Renal pelvis (tissue), 4 donors: ENCODE data around the gene SAT1. TPM values are rescaled to one million over a fixed set of nuclear protein-coding genes. Genes with fewer than 3 reads are reported as not detected.

Source experiments
- DNase-seq: peaks from one replicate; pipeline ENCODE4 v3.0.0-alpha.2; 2013
- polyA plus RNA-seq, 3 donors: library from polyadenylated mRNA; unstranded; fragments of 120-200 nt; gene quantifications; one replicate each; pipeline ENCODE4 v1.2.1, GENCODE V29; 2013; ENCODE audit not compliant: insufficient read length in 3 of 3

The SAT1 gene
- polyA plus RNA-seq, 3 donors, result 205 to 274 (median 210) TPM

DNA sequence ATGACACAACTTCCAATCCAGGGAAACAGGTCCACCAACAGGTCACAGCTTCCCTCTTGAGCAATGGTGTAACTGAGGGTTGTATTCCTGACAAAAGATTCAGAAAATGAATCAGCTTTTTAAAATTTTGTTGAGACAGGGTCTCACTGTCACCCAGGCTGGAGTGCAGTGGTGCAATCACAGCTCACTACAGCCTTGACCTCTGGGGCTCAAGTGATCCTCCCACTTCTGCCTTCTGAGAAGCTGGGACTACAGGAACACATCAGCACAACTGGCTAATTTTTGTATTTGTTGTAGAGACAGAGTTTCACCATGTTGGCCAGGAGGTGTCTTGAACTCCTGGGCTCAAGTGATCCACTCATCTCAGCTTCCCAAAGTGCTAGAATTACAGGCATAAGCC, 43.7 kb downstream of the SAT1 start:
- DNase-seq, result no peak

- no peak for DNase-seq
These were observed 45.9 kb downstream of the SAT1 start for GRCh38 chrX:23828881-23829280.

DNA sequence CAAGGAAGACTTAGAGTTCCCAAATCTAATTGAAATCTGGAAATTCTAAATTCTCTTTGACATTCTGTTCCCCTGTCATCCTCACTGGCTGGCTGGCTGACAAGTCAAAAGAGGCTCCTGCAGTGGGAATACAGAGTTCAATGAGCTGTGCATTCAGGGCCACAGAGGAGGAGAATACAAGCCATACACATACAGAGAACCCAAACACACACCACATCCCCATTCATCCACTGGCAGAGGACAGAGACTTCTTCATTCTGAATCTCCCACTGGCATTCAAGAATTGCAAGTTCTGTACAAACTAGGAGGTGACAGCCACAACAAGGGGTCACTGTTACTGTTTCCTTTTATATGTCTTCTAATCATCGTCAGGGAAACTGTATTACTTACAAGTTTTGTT, 49.7 kb downstream of the SAT1 start:
- no peak for DNase-seq

Other genes starting within 250 kb of the SAT1 start
- 100 to 1,000 TPM in 2 of 3 donors, 10 to 100 TPM in 1; 98.9 to 110 (median 100) TPM for gene PRDX4, start 115.7 kb upstream of the SAT1 start, polyA plus RNA-seq
- gene ACOT9, start 39.9 kb upstream of the SAT1 start, polyA plus RNA-seq, result 10 to 100 TPM; 27.8 to 39.6 (median 38.3) TPM
- gene APOO, start 124.8 kb downstream of the SAT1 start, polyA plus RNA-seq, result 10 to 100 TPM; 32.7 to 36.8 (median 34.7) TPM
- under 1 TPM; 0.21 to 0.34 (median 0.21) TPM for gene CXorf58, start 124.8 kb downstream of the SAT1 start, polyA plus RNA-seq
- 10 to 100 TPM; 12.3 to 14.2 (median 14.0) TPM for gene KLHL15, start 244.0 kb downstream of the SAT1 start, polyA plus RNA-seq